Testis (tissue), 3 donors: Measurements from ENCODE around the gene SPG7. TPM values are rescaled to one million over a fixed set of nuclear protein-coding genes. Genes with fewer than 3 reads are reported as not detected.

Experiments
- DNase-seq: peaks from one replicate; pipeline ENCODE4 v3.0.0-alpha.2; 2019
- H3K27ac ChIP-seq, 2 donors: fragments of 200-600 bp; sonication (generic); one replicate each; pipeline ENCODE4 v1.5.1; 2019
- H3K27me3 ChIP-seq: fragments of 200-600 bp; sonication (generic); one replicate; pipeline ENCODE4 v1.5.1; 2019
- H3K36me3 ChIP-seq: fragments of 200-600 bp; sonication (generic); one replicate; pipeline ENCODE4 v1.5.1; 2017; ENCODE audit warnings: low read depth; ENCODE audit errors: missing control alignments
- H3K4me1 ChIP-seq: fragments of 200-600 bp; sonication (generic); one replicate; pipeline ENCODE4 v1.5.1; 2019
- H3K4me3 ChIP-seq, 2 donors: fragments of 200-600 bp; sonication (generic); one replicate each; pipeline ENCODE4 v1.5.1; 2017 to 2019
- H3K9me3 ChIP-seq: fragments of 200-600 bp; sonication (generic); one replicate; pipeline ENCODE4 v1.5.1; 2017
- POLR2A ChIP-seq: fragments of 450-650 bp; IDR thresholded peaks from one replicate; pipeline ENCODE4 v1.6.1; 2017; ENCODE audit warnings: antibody characterized with exemption, mild to moderate bottlenecking, moderate library complexity
- WGBS, 2 donors: methylation state at CpG; one replicate each; pipeline ENCODE4 v1.1.5; 2018; 5-methylcytosine and 5-hydroxymethylcytosine counted together
- intact Hi-C: fragments of 100-400 bp; cut with DNase I; formaldehyde crosslinking; loops from one replicate; pipeline ENCODE4 v1.15.1; 2023; ENCODE audit warnings: low total_unique reads
- polyA plus RNA-seq: library from polyadenylated mRNA; stranded (reverse); fragments of 350-450 nt; fragmentation: Illumina TruSeq; extraction: RNeasy Lipid Tissue Mini Kit (QIAGEN cat#74804); gene quantifications from one replicate; pipeline ENCODE4 v1.2.3, GENCODE V29; 2014; ENCODE audit warnings: low read depth, low replicate concordance; ENCODE audit not compliant: insufficient read depth
- small RNA-seq, 2 donors: library from RNA; depleted of rRNA; stranded (forward); fragments of <200 nt; gene quantifications; one replicate each; pipeline ENCODE3, GENCODE V24; 2016
- total RNA-seq, 2 donors: library from RNA; depleted of rRNA; stranded (reverse); fragments of >200 nt; gene quantifications; one replicate each; pipeline ENCODE4 v1.2.3, GENCODE V29; 2016
- TF ChIP-seq, protein P1 (sequence below), 3 experiments: fragments of 450-650 bp in 2 of 3; fragments of 200-600 bp in 1 of 3; sonication (generic) in 1 of 3; IDR thresholded peaks; one replicate each; pipeline ENCODE4 v1.5.1; 2016 to 2019; ENCODE audit warnings: antibody characterized with exemption in 3 of 3, mild to moderate bottlenecking in 2 of 3, moderate library complexity in 1 of 3

SPG7 gene
- total and polyA plus RNA-seq, 3 donors from 2014 or later, result 97.9 to 307 (median 275) TPM

GRCh38 chr16:89606006-89606405, 97.8 kb downstream of the SPG7 start:
- 81 to 97% methylated on average over 5 to 9 of the region's 9 CpGs for WGBS, 2 donors
- Histone ChIP-seq H3K4me1 (peaks cover 10% of the 10 kb centered on the region), H3K27ac (no peak overlapping the region), H3K27me3 (no peaks in the 10 kb centered on the region), H3K9me3 (no peaks in the 10 kb centered on the region), H3K4me3 (no peak overlapping the region), H3K36me3 (no peaks in the 10 kb centered on the region)
- DNase-seq, result no peak
- no peak for TF ChIP-seq POLR2A
- TF ChIP-seq, protein P1, sequence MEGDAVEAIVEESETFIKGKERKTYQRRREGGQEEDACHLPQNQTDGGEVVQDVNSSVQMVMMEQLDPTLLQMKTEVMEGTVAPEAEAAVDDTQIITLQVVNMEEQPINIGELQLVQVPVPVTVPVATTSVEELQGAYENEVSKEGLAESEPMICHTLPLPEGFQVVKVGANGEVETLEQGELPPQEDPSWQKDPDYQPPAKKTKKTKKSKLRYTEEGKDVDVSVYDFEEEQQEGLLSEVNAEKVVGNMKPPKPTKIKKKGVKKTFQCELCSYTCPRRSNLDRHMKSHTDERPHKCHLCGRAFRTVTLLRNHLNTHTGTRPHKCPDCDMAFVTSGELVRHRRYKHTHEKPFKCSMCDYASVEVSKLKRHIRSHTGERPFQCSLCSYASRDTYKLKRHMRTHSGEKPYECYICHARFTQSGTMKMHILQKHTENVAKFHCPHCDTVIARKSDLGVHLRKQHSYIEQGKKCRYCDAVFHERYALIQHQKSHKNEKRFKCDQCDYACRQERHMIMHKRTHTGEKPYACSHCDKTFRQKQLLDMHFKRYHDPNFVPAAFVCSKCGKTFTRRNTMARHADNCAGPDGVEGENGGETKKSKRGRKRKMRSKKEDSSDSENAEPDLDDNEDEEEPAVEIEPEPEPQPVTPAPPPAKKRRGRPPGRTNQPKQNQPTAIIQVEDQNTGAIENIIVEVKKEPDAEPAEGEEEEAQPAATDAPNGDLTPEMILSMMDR (IDR thresholded peaks at IDR 0.05), result no peak
- intact Hi-C loops, result no loop called here

Small RNA genes within 50 kb of the gene (small RNA-seq; reads per million reads assigned to genes)
- 0 reads per million in 2 donors for gene SNORD68

Other genes starting within 250 kb of the SPG7 start
- 100 to 1,000 TPM; 150 to 187 TPM for gene ANKRD11, start 17.8 kb upstream of the SPG7 start, total RNA-seq
- 49.7 TPM for gene ANKRD11, start 17.8 kb upstream of the SPG7 start, polyA plus RNA-seq
- gene RPL13, start 52.3 kb downstream of the SPG7 start, total RNA-seq, result 1,000 to 10,000 TPM; 1,952 to 3,862 TPM
- 1,947 TPM for gene RPL13, start 52.3 kb downstream of the SPG7 start, polyA plus RNA-seq
- gene CPNE7, start 67.4 kb downstream of the SPG7 start, total RNA-seq, result 10 to 100 TPM; 12.5 to 15.0 TPM
- 3.3 TPM for gene CPNE7, start 67.4 kb downstream of the SPG7 start, polyA plus RNA-seq
- 100 to 1,000 TPM; 125 to 256 TPM for gene DPEP1, start 105.2 kb downstream of the SPG7 start, total RNA-seq
- 105 TPM for gene DPEP1, start 105.2 kb downstream of the SPG7 start, polyA plus RNA-seq
- gene CHMP1A, start 149.3 kb downstream of the SPG7 start, total RNA-seq, result 100 to 1,000 TPM; 106 to 123 TPM
- 90.0 TPM for gene CHMP1A, start 149.3 kb downstream of the SPG7 start, polyA plus RNA-seq
- 10 to 100 TPM; 45.8 to 85.0 TPM for gene SPATA33, start 149.4 kb downstream of the SPG7 start, total RNA-seq
- 201 TPM for gene SPATA33, start 149.4 kb downstream of the SPG7 start, polyA plus RNA-seq
- 10 to 100 TPM; 77.1 to 88.3 TPM for gene CDK10, start 178.3 kb downstream of the SPG7 start, total RNA-seq
- 68.0 TPM for gene CDK10, start 178.3 kb downstream of the SPG7 start, polyA plus RNA-seq
- 10 to 100 TPM; 13.9 to 14.4 TPM for gene SPATA2L, start 193.3 kb downstream of the SPG7 start, total RNA-seq
- gene SPATA2L, start 193.3 kb downstream of the SPG7 start, polyA plus RNA-seq, result 4.9 TPM
- 10 to 100 TPM; 22.4 to 25.0 TPM for gene VPS9D1, start 212.5 kb downstream of the SPG7 start, total RNA-seq
- 26.9 TPM for gene VPS9D1, start 212.5 kb downstream of the SPG7 start, polyA plus RNA-seq
- 10 to 100 TPM; 37.8 to 48.4 TPM for gene ZNF276, start 213.1 kb downstream of the SPG7 start, total RNA-seq
- gene ZNF276, start 213.1 kb downstream of the SPG7 start, polyA plus RNA-seq, result 31.0 TPM